ENCODE data around the gene ULK3. TPM values are rescaled to one million over a fixed set of nuclear protein-coding genes. Genes with fewer than 3 reads are reported as not detected.
A peak's percentile ranks its signal among the peaks of the same experiment; 100 is the strongest.

Gene ULK3
- total RNA-seq, 1 donor from 2014 or later: 17.4 TPM

- no peak for DNase-seq (ENCODE audit: low read depth)
- no peaks in the 10 kb centered on the region for H3K27me3 ChIP-seq (ENCODE audit: control insufficient read depth, insufficient read depth, low read length)
- H3K4me3 ChIP-seq (ENCODE audit: low read depth, low read length): no peak overlapping the region
- TF ChIP-seq CTCF (IDR thresholded peaks at IDR 0.05; ENCODE audit: insufficient read depth, low read length, severe bottlenecking): no peak
- H3K36me3 ChIP-seq (ENCODE audit: control insufficient read depth, insufficient read depth, low read length): peaks cover 27% of the 10 kb centered on the region
- FAIRE-seq: no peak
Observed at GRCh38 chr15:74845581-74845980, 2.6 kb upstream of the ULK3 start.

GRCh38 chr15:74845208-74845568 is 2.2 kb upstream of the ULK3 start:
- FAIRE-seq (no peak), DNase-seq (ENCODE audit: low read depth) (no peak)
- no peak for TF ChIP-seq CTCF (IDR thresholded peaks at IDR 0.05; ENCODE audit: insufficient read depth, low read length, severe bottlenecking)
- H3K4me3 ChIP-seq (ENCODE audit: low read depth, low read length): no peak overlapping the region
- no peaks in the 10 kb centered on the region for H3K27me3 ChIP-seq (ENCODE audit: control insufficient read depth, insufficient read depth, low read length)
- H3K36me3 ChIP-seq (ENCODE audit: control insufficient read depth, insufficient read depth, low read length): peaks cover 24% of the 10 kb centered on the region

DNA sequence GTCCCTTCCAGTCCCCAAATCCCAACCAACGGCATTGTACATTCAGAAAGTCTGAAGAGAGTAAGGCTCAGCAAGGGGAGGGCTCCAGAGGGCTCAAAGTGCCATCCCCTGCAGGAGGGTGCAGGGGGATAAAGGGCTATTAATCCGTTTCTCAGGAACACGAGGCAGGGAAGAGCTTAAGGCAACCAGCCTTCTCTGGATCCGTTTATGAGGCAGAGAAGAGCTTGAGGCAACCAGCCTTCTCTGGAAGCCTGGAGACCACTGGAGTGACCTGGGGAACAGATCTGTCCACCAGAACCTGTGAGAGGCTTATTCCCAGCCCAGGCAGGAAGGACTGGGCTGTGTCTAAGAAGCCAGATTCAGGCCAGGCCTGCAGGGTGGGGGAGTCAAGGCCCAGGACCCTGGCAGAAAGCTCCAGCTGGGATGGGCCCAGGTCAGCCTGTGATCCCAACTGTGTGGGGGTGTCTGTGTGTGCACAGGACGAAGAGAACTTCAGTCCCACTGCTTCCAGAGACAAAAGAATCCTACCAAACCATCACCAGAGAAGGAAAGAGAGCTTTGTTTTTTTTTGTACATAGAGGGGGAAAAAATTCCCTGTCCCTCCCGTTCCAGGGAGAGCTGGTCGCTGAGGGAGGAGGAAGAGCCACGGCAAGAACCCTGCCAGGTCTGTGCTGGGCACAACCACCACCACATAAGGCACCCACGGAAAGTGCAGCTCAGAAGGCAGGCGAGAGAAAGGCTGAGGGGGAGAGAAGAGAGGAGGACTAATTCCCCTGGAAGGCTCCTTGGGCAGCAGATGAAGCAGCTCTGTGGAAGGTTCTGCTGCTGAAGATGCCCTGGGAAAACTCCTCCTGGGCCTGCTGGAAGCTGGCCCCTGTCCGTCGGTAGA is 1.6 kb upstream of the ULK3 start:
- no peak overlapping the region for H3K4me3 ChIP-seq (ENCODE audit: low read depth, low read length)
- DNase-seq (ENCODE audit: low read depth): no peak
- H3K27me3 ChIP-seq (ENCODE audit: control insufficient read depth, insufficient read depth, low read length): no peaks in the 10 kb centered on the region
- FAIRE-seq: no peak
- H3K36me3 ChIP-seq (ENCODE audit: control insufficient read depth, insufficient read depth, low read length): peaks cover 23% of the 10 kb centered on the region
- no peak for TF ChIP-seq CTCF (IDR thresholded peaks at IDR 0.05; ENCODE audit: insufficient read depth, low read length, severe bottlenecking)

DNA sequence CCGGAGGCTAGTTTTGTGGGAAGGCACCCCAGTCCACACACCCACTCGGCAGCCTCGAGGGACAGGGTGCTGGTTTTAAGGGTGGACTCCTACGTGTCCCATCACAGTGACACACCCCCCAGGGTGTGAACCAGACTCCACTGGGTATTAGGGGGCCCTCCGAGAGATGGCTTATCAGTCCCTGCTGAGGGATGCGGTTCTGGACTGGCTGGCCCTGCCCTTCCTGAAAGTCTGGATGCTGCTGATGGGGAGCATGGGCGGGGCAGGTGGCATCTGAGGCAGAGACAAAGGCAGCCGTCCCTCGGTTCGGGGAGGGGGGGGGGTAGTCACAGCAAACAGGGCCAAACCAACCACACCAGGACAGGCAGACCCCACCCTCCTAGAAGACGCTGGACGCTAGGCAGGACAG is 939 bp upstream of the ULK3 start:
- no peak for FAIRE-seq
- Histone ChIP-seq H3K4me3 (ENCODE audit: low read depth, low read length) (no peak overlapping the region), H3K27me3 (ENCODE audit: control insufficient read depth, insufficient read depth, low read length) (no peaks in the 10 kb centered on the region), H3K36me3 (ENCODE audit: control insufficient read depth, insufficient read depth, low read length) (peaks cover 25% of the 10 kb centered on the region)
- no peak for TF ChIP-seq CTCF (IDR thresholded peaks at IDR 0.05; ENCODE audit: insufficient read depth, low read length, severe bottlenecking)
- DNase-seq (ENCODE audit: low read depth): no peak

- Histone ChIP-seq H3K36me3 (ENCODE audit: control insufficient read depth, insufficient read depth, low read length) (peaks cover 24% of the 10 kb centered on the region), H3K4me3 (ENCODE audit: low read depth, low read length) (peak overlapping the region; percentile 94), H3K27me3 (ENCODE audit: control insufficient read depth, insufficient read depth, low read length) (no peaks in the 10 kb centered on the region)
- FAIRE-seq (no peak), DNase-seq (ENCODE audit: low read depth) (no peak)
- TF ChIP-seq CTCF (IDR thresholded peaks at IDR 0.05; ENCODE audit: insufficient read depth, low read length, severe bottlenecking): no peak
Observed at GRCh38 chr15:74843445-74843828, 481 bp upstream of the ULK3 start.

Measured in bronchial epithelial cell (primary cell).